Muscle layer of colon (tissue), 2 donors: ENCODE measurements around the gene PDLIM7.

ENCODE experiments used
- H3K27ac ChIP-seq: one replicate; pipeline ENCODE4 v1.7.0; 2013; ENCODE audit warnings: low read depth, mild to moderate bottlenecking, low read length, moderate library complexity
- H3K27me3 ChIP-seq, 2 donors: one replicate each; pipeline ENCODE4 v1.7.0; 2013; ENCODE audit warnings: low read length in 2 of 2, mild to moderate bottlenecking in 2 of 2; ENCODE audit not compliant: insufficient read depth in 2 of 2, control insufficient read depth in 1 of 2
- H3K36me3 ChIP-seq: one replicate; pipeline ENCODE4 v1.7.0; 2013; ENCODE audit warnings: mild to moderate bottlenecking, low read length; ENCODE audit not compliant: insufficient read depth
- H3K4me1 ChIP-seq: one replicate; pipeline ENCODE4 v1.7.0; 2013; ENCODE audit warnings: mild to moderate bottlenecking, low read length; ENCODE audit not compliant: insufficient read depth
- H3K4me3 ChIP-seq, 2 donors: one replicate each; pipeline ENCODE4 v1.7.0; 2013; ENCODE audit warnings: low read length in 2 of 2, low read depth in 1 of 2, mild to moderate bottlenecking in 1 of 2, moderate library complexity in 1 of 2
- H3K9ac ChIP-seq: one replicate; pipeline ENCODE4 v1.7.0; 2013; ENCODE audit warnings: low read length
- H3K9me3 ChIP-seq: one replicate; pipeline ENCODE4 v1.7.0; 2013; ENCODE audit warnings: mild to moderate bottlenecking, low read length
- donor health status: abdominal sarcoma.
- donor health status: Adenocarcinoma of cecum.

Gene PDLIM7

DNA sequence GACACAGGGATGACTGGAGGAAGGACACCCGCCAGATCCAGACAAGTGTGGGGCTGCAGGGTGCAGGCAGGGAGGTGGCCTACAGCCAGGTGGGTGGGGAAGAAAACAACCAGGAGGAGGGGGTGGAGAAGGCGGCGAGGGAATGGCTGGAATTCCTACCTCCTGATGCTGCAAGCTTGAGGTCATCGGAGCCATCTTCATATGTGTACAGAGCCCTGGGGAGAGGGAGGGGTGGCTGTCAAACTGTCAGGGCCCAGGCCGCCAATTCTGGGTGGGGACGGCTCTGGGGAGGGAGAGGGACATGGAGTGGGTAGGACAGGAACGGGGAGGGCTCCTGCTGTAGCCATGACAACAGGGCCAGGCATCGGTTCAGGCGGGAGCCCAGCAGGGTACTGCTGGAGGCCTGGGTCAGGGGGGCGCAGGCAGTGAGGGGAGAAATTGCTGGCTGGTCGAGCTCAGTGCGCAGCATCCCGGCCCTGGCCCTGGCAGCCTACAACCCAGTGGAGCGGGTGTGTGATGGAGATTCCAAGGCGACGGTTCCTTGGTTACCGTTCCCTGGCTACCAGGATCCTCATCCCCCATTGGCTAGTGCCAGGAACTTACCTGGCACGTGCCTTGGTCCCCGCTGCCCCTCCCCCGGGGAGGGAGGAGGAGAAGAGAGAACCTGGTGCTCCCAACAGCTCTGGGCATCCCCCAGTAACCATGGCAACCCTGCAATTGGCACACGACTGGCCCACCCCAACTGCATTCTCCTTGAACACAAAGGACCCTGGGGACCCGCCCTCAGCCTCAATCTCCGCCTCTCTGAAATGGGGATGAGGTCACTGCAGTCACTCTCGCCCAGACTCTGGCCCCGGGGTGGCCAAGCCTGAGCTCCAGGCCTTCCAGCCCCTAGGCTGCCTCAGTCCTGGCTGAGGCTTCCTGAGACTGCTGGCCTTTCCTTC is 28.4 kb downstream of the PDLIM7 start:
- H3K9me3 ChIP-seq: no peaks in the 10 kb centered on the region
- peaks cover 25% of the 10 kb centered on the region for H3K4me1 ChIP-seq
- no peaks in the 10 kb centered on the region for H3K27me3 ChIP-seq
- H3K27ac ChIP-seq: no peak overlapping the region
- H3K9ac ChIP-seq: no peak overlapping the region
- no peak overlapping the region for H3K4me3 ChIP-seq
- peaks cover 22% of the 10 kb centered on the region for H3K36me3 ChIP-seq

DNA sequence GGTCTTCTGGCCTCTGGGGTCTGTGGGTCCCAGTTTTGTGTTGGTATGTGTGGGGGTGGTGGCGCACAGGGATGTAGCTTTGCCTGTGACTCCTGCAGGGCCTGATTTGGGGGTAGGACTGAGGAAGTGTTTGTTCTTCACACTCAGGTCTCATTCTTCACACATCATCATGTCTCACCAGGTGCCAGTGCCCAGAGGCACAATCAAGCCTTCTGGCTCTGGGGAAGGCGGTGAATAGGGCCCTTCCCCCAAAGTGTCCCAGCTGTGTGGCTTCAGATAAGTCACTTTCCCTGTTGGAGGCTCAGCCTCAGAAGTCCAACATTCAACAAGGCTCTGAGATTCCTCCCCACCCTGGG is 29.1 kb downstream of the PDLIM7 start:
- Histone ChIP-seq H3K27me3 (no peaks in the 10 kb centered on the region), H3K4me3 (no peak overlapping the region), H3K9me3 (no peaks in the 10 kb centered on the region), H3K9ac (no peak overlapping the region), H3K27ac (peak overlapping the region; percentile 32), H3K4me1 (peaks cover 24% of the 10 kb centered on the region), H3K36me3 (peaks cover 22% of the 10 kb centered on the region)

DNA sequence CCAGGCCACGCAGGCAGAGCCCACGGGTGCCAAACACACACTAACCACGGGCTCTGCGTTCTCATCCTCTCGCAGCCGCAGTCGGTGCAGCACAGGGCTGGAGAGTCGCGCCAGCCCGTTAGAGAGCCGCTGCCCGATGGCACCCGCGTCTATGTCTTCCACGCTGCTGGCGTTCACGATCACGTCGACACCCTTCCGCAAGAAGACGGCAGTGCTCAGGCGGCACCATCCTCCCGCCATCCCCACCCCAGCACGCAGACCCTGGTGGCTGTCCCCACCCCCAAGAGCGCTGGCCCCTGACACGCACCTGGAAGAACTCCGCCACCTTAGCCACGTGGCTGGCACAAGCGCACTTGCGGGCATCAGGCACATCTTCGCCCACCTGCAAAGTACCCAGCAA is 30.0 kb downstream of the PDLIM7 start:
- H3K36me3 ChIP-seq: peaks cover 22% of the 10 kb centered on the region
- no peaks in the 10 kb centered on the region for H3K27me3 ChIP-seq

DNA sequence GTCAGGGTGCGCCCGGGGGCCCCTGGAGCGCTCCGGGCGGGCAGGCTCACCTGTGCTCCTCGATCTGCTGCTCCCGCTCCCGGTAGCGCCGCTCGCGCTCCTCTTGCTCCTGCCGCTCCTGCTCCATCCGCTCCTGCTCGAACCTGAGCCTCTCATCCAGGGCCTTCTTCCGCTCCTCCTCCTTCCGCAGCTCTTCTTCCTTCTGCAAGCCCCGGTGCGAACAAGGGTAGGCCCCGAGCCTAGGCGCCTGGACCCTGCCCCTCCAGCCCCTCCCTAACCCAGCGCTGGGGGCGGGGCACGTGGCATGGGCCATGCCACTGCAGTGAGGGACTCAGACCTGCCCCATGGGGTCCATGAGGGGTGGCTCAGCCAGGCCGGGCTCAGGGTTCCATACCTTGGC is 30.5 kb downstream of the PDLIM7 start:
- no peak overlapping the region for H3K27ac ChIP-seq
- no peaks in the 10 kb centered on the region for H3K9me3 ChIP-seq
- no peaks in the 10 kb centered on the region for H3K27me3 ChIP-seq
- H3K4me3 ChIP-seq: no peak overlapping the region
- peaks cover 20% of the 10 kb centered on the region for H3K4me1 ChIP-seq
- peaks cover 22% of the 10 kb centered on the region for H3K36me3 ChIP-seq
- H3K9ac ChIP-seq: no peak overlapping the region

More for the DNA sequence above, 30.0 kb downstream of the PDLIM7 start:
- no peak overlapping the region for H3K4me3 ChIP-seq
- H3K9ac ChIP-seq: no peak overlapping the region
- H3K27ac ChIP-seq: no peak overlapping the region
- H3K9me3 ChIP-seq: no peaks in the 10 kb centered on the region
- peaks cover 24% of the 10 kb centered on the region for H3K4me1 ChIP-seq

- H3K36me3 ChIP-seq: peaks cover 26% of the 10 kb centered on the region
- no peak overlapping the region for H3K9ac ChIP-seq
- no peak overlapping the region for H3K4me3 ChIP-seq
- H3K4me1 ChIP-seq: peaks cover 2% of the 10 kb centered on the region
- no peaks in the 10 kb centered on the region for H3K9me3 ChIP-seq
- H3K27me3 ChIP-seq: no peaks in the 10 kb centered on the region
- H3K27ac ChIP-seq: no peak overlapping the region
These were observed 32.4 kb downstream of the PDLIM7 start for GRCh38 chr5:177465044-177465443.

DNA sequence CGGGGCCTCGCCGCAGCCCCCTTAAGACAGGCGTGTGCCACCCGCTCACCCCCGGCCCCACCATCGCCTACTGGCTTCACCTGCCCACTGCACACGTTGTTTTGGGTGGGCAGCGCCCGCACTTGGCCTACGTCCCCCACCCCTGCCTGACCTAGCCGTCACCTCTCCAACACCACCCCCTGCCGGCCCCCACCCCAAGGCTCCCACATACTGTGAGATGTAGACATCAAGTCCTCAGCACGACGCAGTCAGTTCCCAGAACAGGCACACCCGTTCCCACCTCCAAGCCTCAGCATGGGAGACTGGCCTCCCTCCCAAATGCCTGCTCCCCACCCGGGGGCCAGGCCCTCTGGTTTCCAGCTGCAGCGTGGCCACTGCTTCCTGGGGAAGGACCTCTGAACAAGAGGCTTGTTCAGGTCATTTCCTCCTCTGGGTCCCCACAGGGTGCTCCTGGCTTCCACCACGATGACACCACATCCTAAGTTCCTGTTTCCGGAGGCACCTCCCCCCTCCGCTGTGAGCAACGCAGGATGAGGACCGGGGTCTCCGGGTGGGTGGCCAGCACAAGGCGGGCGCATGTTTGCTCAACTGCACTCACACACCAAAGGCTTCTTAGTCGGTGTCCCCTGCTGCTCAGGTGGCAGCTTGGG is 35.3 kb downstream of the PDLIM7 start:
- no peak overlapping the region for H3K9ac ChIP-seq
- no peaks in the 10 kb centered on the region for H3K27me3 ChIP-seq
- peaks cover 42% of the 10 kb centered on the region for H3K36me3 ChIP-seq
- H3K4me1 ChIP-seq: peaks cover 4% of the 10 kb centered on the region
- H3K27ac ChIP-seq: no peak overlapping the region
- H3K4me3 ChIP-seq: no peak overlapping the region
- H3K9me3 ChIP-seq: no peaks in the 10 kb centered on the region

GRCh38 chr5:177459819-177460628 is 37.4 kb downstream of the PDLIM7 start:
- H3K4me1 ChIP-seq: peaks cover 11% of the 10 kb centered on the region
- peaks cover 24% of the 10 kb centered on the region for H3K36me3 ChIP-seq
- H3K9me3 ChIP-seq: no peaks in the 10 kb centered on the region
- H3K4me3 ChIP-seq: no peak overlapping the region
- H3K9ac ChIP-seq: no peak overlapping the region
- H3K27ac ChIP-seq: no peak overlapping the region
- H3K27me3 ChIP-seq: no peaks in the 10 kb centered on the region

- Histone ChIP-seq H3K4me1 (peaks cover 11% of the 10 kb centered on the region), H3K4me3 (no peak overlapping the region), H3K27ac (no peak overlapping the region), H3K9ac (no peak overlapping the region), H3K27me3 (no peaks in the 10 kb centered on the region), H3K9me3 (no peaks in the 10 kb centered on the region), H3K36me3 (peaks cover 24% of the 10 kb centered on the region)
These were observed 38.0 kb downstream of the PDLIM7 start for GRCh38 chr5:177459357-177459756.

- peaks cover 24% of the 10 kb centered on the region for H3K36me3 ChIP-seq
- no peak overlapping the region for H3K27ac ChIP-seq
- H3K4me3 ChIP-seq: no peak overlapping the region
- H3K27me3 ChIP-seq: no peaks in the 10 kb centered on the region
- H3K9ac ChIP-seq: no peak overlapping the region
- peaks cover 14% of the 10 kb centered on the region for H3K4me1 ChIP-seq
- no peaks in the 10 kb centered on the region for H3K9me3 ChIP-seq
These were observed 38.5 kb downstream of the PDLIM7 start for GRCh38 chr5:177458912-177459350.

DNA sequence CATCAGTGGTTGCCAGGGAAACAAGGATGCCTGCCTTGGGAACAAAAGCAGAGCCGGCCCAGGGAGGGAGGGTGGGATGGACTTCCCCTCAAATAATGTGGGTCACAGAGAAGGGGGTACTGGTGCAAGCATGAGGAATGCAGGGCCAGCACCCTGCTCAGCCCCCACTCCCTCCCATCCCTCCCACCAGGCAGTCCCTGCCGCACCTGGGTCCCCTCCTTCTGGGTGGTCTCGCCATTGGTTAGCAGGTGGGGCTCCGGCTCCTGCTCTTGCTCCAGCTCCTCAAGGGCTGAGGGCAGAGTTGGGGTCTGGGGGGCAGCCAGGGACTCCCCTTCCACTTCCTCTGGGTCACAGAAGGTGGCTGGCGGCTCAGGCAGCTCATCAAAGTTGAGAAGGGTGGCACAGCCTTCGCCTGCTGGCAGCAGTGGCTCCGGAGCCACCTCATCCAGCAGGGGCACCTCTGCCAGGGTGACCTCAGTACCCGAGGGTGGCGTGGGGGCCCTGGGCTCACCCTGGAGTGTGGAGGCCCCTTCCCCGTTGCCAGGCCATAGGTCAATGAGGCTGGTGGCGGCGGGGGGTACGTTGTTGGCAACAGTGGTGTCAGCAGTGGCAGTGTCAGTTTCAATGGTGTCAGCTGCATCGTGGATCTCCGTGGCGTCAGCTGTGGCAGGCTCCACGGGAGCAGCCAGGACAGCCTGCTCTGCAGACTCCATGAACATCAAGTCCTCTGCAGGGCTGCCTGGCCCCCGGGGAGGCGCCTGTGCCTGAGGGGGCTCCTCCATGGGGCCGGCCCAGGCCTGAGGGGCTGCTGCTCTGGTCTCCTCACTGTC is 39.3 kb downstream of the PDLIM7 start:
- Histone ChIP-seq H3K4me3 (no peak overlapping the region), H3K4me1 (peaks cover 18% of the 10 kb centered on the region), H3K27ac (no peak overlapping the region), H3K27me3 (peaks cover 2 to 5% of the 10 kb centered on the region in 2 donors), H3K9ac (no peak overlapping the region), H3K36me3 (peaks cover 24% of the 10 kb centered on the region), H3K9me3 (no peaks in the 10 kb centered on the region)
